ENCODE measurements around the gene RAB23. TPM values are rescaled to one million over a fixed set of nuclear protein-coding genes. Genes with fewer than 3 reads are reported as not detected.

Gene RAB23
- total RNA-seq, 1 experiment from 2014 or later = 8.4 TPM

DNA sequence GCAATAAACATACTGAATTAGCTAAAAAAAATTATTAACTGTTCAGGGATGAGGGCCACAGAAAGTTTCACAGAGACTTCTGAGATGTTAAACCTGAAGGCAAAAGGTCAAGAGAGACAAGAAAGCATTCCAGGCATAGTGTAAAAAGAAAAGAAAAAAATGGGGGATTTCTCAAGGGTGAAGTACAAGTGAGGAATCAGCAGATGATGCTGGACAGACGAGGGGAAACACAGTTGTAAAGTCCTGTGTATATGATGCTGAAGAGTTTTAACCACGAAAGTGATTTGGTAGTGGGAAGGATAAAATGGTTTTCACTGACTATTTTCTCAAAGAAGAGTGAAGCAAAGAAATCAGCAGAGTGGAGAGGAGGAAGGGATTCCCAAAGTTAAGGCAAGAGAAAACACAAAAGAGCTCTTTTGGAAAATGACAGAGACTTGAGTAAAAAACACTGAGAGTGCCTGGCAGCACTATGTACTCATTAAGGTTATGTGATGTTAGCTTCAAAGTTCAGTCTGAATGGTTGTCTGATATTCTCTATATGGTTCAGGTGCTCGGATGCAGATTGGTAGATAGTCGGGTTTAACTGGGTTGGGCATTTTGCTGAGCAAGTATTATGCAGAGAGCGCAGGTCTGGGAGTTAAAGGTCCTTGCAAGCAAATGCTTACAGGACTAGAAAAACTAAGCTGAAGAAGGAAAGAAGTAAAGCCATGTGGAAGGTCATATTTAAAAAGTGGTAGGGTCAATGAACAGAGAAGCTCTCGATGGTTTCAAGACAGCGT lies 16.4 kb downstream of the RAB23 start:
- no TSS peak for BruUV-seq (replicated peaks)
- intact Hi-C loops (cut with micrococcal nuclease) = no loop called here
- TF ChIP-seq, protein P1, sequence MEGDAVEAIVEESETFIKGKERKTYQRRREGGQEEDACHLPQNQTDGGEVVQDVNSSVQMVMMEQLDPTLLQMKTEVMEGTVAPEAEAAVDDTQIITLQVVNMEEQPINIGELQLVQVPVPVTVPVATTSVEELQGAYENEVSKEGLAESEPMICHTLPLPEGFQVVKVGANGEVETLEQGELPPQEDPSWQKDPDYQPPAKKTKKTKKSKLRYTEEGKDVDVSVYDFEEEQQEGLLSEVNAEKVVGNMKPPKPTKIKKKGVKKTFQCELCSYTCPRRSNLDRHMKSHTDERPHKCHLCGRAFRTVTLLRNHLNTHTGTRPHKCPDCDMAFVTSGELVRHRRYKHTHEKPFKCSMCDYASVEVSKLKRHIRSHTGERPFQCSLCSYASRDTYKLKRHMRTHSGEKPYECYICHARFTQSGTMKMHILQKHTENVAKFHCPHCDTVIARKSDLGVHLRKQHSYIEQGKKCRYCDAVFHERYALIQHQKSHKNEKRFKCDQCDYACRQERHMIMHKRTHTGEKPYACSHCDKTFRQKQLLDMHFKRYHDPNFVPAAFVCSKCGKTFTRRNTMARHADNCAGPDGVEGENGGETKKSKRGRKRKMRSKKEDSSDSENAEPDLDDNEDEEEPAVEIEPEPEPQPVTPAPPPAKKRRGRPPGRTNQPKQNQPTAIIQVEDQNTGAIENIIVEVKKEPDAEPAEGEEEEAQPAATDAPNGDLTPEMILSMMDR (IDR thresholded peaks at IDR 0.05; ENCODE audit: unreplicated experiment) = no peak
- ChIA-PET CTCF (interaction anchor here (0.6 to 0.8 kb wide), 2 partner anchors 16 to 119 kb away, joined by 3 read pairs; no protein-coding TSS in a partner anchor), POLR2A (interaction anchor here (0.6 to 1.3 kb wide), 6 partner anchors 8 to 855 kb away, joined by 3 to 5 read pairs (median 4); partner anchors contain the start of gene RAB23)
- DNase-seq (ENCODE audit: unreplicated experiment) = no peak
- H3K9me3 Mint-ChIP-seq (ENCODE audit: unreplicated experiment) = no peaks in the 10 kb centered on the region
- no peaks in the 10 kb centered on the region for H3K4me1 Mint-ChIP-seq (ENCODE audit: insufficient read depth, unreplicated experiment)
- H3K27me3 Mint-ChIP-seq (ENCODE audit: insufficient read depth, unreplicated experiment) = no peaks in the 10 kb centered on the region
- no peak overlapping the region for H3K4me3 Mint-ChIP-seq (ENCODE audit: unreplicated experiment)
- H3K27ac Mint-ChIP-seq (ENCODE audit: low read depth, unreplicated experiment) = no peak overlapping the region
- H3K36me3 Mint-ChIP-seq (ENCODE audit: insufficient read depth, unreplicated experiment) = peaks cover 11% of the 10 kb centered on the region

DNA sequence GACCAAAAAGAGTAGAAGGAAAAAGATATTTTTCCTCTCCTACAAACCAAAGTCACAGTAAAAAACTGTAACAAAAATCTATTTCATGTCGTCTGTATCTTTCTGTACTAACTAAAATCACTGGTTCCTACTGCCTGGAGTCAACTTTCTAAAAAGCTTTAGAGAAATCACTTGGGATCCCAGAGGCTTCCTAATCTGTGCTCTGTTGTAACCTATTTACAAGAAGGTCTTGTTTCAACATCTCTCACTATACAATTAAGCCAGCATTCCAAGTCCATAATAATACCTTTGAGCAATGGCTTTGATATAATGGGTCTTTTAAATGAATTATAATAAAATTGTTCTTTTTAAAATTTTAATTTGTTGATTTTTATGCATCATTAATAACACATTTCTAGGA lies 20.4 kb downstream of the RAB23 start:
- H3K4me3 Mint-ChIP-seq (ENCODE audit: unreplicated experiment) = no peak overlapping the region
- H3K27ac Mint-ChIP-seq (ENCODE audit: low read depth, unreplicated experiment) = no peak overlapping the region
- H3K4me1 Mint-ChIP-seq (ENCODE audit: insufficient read depth, unreplicated experiment) = no peaks in the 10 kb centered on the region
- BruUV-seq (replicated peaks) = no TSS peak
- no peaks in the 10 kb centered on the region for H3K27me3 Mint-ChIP-seq (ENCODE audit: insufficient read depth, unreplicated experiment)
- ChIA-PET POLR2A (no interaction called here), CTCF (no interaction called here)
- TF ChIP-seq, protein P1 (IDR thresholded peaks at IDR 0.05; ENCODE audit: unreplicated experiment) = no peak
- DNase-seq (ENCODE audit: unreplicated experiment) = no peak
- intact Hi-C loops (cut with micrococcal nuclease) = no loop called here
- no peaks in the 10 kb centered on the region for H3K36me3 Mint-ChIP-seq (ENCODE audit: insufficient read depth, unreplicated experiment)
- H3K9me3 Mint-ChIP-seq (ENCODE audit: unreplicated experiment) = no peaks in the 10 kb centered on the region

DNA sequence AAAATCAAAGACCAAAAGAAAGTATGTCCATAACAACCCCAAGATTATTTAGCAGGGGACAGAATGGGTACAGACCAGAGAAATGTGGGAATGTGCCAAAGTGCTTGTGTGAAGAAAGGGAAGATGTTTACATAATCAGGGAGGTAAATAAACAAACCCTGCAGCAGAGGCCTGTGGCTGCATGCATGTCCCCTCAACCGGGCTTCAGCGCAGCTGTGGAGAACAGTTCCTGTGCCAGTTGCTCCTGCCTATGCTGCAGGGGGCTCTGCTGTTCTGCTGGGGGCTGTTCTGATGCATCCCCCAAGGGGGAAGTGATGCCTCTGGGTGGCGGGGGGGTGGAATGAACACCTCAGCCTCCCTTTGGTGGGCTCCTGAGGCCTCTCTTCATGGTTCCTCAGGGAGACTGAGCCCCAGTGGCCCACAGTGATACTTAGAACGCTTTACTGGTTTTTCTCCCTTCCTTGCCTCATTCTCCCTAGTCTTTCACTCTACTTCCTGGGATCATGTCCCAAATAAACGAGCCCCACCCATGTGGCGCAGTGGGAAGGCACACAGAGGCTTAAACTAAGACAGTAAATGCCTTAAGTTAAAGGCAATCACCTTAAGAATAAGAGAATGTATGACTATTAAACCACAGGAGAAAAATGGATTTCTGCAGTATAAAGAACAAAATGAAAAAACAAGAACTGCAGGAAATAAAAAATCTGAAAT lies 23.0 kb downstream of the RAB23 start:
- TF ChIP-seq, protein P1 (IDR thresholded peaks at IDR 0.05; ENCODE audit: unreplicated experiment) = no peak
- no TSS peak for BruUV-seq (replicated peaks)
- no peak for DNase-seq (ENCODE audit: unreplicated experiment)
- H3K27me3 Mint-ChIP-seq (ENCODE audit: insufficient read depth, unreplicated experiment) = no peaks in the 10 kb centered on the region
- H3K27ac Mint-ChIP-seq (ENCODE audit: low read depth, unreplicated experiment) = no peak overlapping the region
- no peaks in the 10 kb centered on the region for H3K36me3 Mint-ChIP-seq (ENCODE audit: insufficient read depth, unreplicated experiment)
- no peaks in the 10 kb centered on the region for H3K9me3 Mint-ChIP-seq (ENCODE audit: unreplicated experiment)
- ChIA-PET CTCF (interaction anchor here (0.7 to 1.6 kb wide), 4 partner anchors 8 to 297 kb away, joined by 3 to 6 read pairs (median 4); partner anchors contain the start of gene PRIM2), POLR2A (interaction anchor here (0.6 kb wide), 1 partner anchor 131 kb away, joined by 3 read pairs; no protein-coding TSS in a partner anchor)
- no peaks in the 10 kb centered on the region for H3K4me1 Mint-ChIP-seq (ENCODE audit: insufficient read depth, unreplicated experiment)
- intact Hi-C loops (cut with micrococcal nuclease) = no loop called here
- no peak overlapping the region for H3K4me3 Mint-ChIP-seq (ENCODE audit: unreplicated experiment)

DNA sequence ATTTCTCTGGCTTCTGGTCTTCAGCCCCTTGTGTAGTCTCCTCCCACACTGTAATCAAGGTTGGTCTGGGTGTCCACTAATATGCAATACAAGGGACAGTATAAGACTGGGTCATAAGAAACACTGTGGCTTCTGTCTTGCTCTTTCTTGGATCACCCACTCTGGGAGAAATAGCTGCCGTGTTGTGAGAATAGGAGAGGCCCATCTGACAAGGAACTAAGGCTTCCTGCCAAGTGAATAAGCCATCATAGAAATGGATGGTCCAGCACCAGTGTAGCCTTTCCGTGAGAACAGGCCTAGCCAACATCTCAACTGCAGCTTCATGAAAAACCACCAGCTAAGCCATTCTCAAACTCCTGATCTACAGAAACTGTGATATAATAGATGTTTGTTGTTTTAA lies 26.6 kb downstream of the RAB23 start:
- Mint-ChIP-seq H3K27ac (ENCODE audit: low read depth, unreplicated experiment) (peak overlapping the region; percentile 33), H3K4me1 (ENCODE audit: insufficient read depth, unreplicated experiment) (no peaks in the 10 kb centered on the region), H3K4me3 (ENCODE audit: unreplicated experiment) (no peak overlapping the region), H3K9me3 (ENCODE audit: unreplicated experiment) (no peaks in the 10 kb centered on the region), H3K36me3 (ENCODE audit: insufficient read depth, unreplicated experiment) (peaks cover 6% of the 10 kb centered on the region), H3K27me3 (ENCODE audit: insufficient read depth, unreplicated experiment) (no peaks in the 10 kb centered on the region)
- BruUV-seq (replicated peaks) = no TSS peak
- TF ChIP-seq, protein P1 (IDR thresholded peaks at IDR 0.05; ENCODE audit: unreplicated experiment) = no peak
- intact Hi-C loops (cut with micrococcal nuclease) = no loop called here
- no peak for DNase-seq (ENCODE audit: unreplicated experiment)
- ChIA-PET POLR2A (interaction anchor here (0.5 to 0.7 kb wide), 2 partner anchors 24 to 57 kb away, joined by 3 to 4 read pairs; no protein-coding TSS in a partner anchor), CTCF (interaction anchor here (0.6 to 1.3 kb wide), 2 partner anchors 119 to 131 kb away, joined by 3 to 5 read pairs; no protein-coding TSS in a partner anchor)

All from MCF 10A (cell line).